ENCODE measurements around the gene TRIOBP. TPM values are rescaled to one million over a fixed set of nuclear protein-coding genes. Genes with fewer than 3 reads are reported as not detected.
A peak's percentile ranks its signal among the peaks of the same experiment; 100 is the strongest.

Gene TRIOBP
- total and polyA plus RNA-seq, 2 of the 13 experiments (the other 11 are each of a cell fraction or from before 2014, with no cell fraction given): 6.1 to 15.4 TPM

- no peak for TF ChIP-seq REST (IDR thresholded peaks at IDR 0.05; ENCODE audit: borderline replicate concordance in 1 of 2, low read depth in 1 of 2, low read length in 2 of 2)
- TF ChIP-seq ZNF296 (CRISPR knock-in tag; conservative IDR thresholded peaks at IDR 0.05): no peak
- no peak for TF ChIP-seq TERF1 (CRISPR knock-in tag; IDR thresholded peaks at IDR 0.05)
- TF ChIP-seq ZNF616 (CRISPR knock-in tag; IDR thresholded peaks at IDR 0.05; ENCODE audit: low read depth): no peak; the same call in 1 of the 2 replicates
- no peak for TF ChIP-seq FOXO1 (CRISPR knock-in tag; IDR thresholded peaks at IDR 0.05)
- TF ChIP-seq ZNF317 (CRISPR knock-in tag; IDR thresholded peaks at IDR 0.05): no peak
- TF ChIP-seq SAFB2 (CRISPR knock-in tag; IDR thresholded peaks at IDR 0.05; ENCODE audit: borderline replicate concordance, low read depth): no peak
- peak; percentile 77 for TF ChIP-seq ARID4A (CRISPR knock-in tag; IDR thresholded peaks at IDR 0.05; ENCODE audit: borderline replicate concordance)
- no peak for TF ChIP-seq MATR3 (CRISPR knock-in tag; IDR thresholded peaks at IDR 0.05)
- no peak for TF ChIP-seq TOPORS (CRISPR knock-in tag; IDR thresholded peaks at IDR 0.05)
- TF ChIP-seq ZNF557 (CRISPR knock-in tag; IDR thresholded peaks at IDR 0.05): no peak
- TF ChIP-seq SATB2 (CRISPR knock-in tag; IDR thresholded peaks at IDR 0.05): no peak
Observed at GRCh38 chr22:37802310-37803194, 105.7 kb downstream of the TRIOBP start (continued).
